Measurements from ENCODE around the gene CARD9. TPM values are rescaled to one million over a fixed set of nuclear protein-coding genes. Genes with fewer than 3 reads are reported as not detected.

The CARD9 gene
- total RNA-seq, 2 donors from 2014 or later = 0.52 to 1.9 TPM

DNA sequence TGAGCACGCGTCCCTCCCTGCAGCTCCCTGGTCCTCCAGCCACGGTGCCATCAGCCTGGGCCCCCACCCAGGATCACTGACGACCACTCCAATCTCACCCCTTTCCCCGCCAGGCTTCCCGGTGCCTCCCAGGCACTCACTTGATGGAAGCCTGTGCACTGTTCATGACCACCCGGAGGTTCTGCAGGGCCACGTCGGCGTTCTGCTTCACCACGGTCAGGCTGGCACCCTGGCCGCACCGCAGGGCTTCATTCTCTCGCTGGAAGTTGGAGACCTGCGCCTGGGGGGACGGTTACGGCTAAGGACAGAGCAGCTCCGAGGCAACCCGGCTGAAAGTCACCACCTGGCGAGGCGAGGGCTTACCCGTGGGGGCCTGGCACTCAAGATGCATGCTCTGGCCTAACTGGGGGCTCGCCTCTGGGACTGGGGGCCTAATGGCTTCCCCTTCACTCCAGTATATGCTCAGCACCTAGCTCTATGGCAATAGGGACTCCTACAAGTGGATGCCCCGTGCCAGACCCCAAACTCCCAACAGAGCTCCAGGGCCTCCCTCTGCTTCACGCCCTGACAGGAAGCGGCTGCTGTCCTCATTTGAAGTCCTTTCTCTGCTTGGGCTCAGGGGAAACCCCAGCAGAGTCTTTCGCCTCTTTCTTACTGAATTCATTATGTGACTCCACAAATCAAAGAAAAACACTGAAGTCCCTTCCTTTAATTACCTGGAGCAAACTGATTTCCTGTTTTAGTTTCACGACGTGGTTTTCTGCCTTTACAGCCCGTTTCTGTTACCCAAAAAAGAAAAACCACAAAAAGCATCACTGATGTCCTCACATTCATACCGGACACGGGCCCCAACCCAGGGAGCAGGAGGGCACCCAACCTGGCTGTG, 30.7 kb upstream of the CARD9 start:
- intact Hi-C loops (cut with DNase I, micrococcal nuclease) = no loop called here

DNA sequence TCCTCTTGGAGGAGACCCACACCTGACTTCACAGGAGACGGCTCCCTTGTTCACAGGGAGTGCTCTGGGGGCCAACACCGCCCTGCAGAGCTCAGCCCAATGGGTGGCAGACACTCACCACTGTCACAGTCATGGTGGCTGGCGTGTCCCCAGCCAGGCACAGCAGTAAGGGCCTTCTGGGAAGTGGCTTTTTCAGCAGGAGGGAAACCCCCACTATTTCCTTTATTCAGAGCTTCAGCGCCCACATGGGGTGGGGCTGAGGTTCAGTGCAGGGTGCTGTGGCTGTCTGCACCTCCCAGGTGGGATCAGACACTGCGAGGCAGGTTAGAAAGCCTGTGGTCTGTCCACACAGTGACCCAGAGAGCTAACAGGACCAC, 30.1 kb upstream of the CARD9 start:
- DNase-seq = no peak
- intact Hi-C loops (cut with DNase I, micrococcal nuclease) = no loop called here
- no peak for ATAC-seq

More for the DNA sequence above, 30.7 kb upstream of the CARD9 start:
- DNase-seq (no peak), ATAC-seq (no peak)

DNA sequence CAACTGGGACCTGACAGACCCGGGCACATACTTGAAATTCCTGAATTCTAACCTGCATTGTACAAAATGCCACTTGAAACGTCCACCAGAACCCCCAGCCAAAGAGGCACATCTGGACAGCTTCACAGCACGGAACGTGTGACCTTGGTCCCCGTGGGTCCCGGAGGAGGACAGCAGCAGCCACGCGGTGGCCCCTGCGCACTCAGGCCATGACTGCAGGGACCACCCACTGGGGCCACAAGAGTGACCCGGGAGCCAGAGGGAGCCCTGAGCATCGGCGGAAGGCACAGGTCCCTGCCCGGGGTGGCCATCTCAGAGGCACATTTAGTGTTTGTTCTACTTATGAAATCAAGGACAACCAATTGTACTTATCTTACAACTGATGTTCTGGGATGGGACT, 28.6 kb upstream of the CARD9 start:
- intact Hi-C loops (cut with DNase I, micrococcal nuclease) = no loop called here
- ATAC-seq = no peak
- DNase-seq = no peak

DNA sequence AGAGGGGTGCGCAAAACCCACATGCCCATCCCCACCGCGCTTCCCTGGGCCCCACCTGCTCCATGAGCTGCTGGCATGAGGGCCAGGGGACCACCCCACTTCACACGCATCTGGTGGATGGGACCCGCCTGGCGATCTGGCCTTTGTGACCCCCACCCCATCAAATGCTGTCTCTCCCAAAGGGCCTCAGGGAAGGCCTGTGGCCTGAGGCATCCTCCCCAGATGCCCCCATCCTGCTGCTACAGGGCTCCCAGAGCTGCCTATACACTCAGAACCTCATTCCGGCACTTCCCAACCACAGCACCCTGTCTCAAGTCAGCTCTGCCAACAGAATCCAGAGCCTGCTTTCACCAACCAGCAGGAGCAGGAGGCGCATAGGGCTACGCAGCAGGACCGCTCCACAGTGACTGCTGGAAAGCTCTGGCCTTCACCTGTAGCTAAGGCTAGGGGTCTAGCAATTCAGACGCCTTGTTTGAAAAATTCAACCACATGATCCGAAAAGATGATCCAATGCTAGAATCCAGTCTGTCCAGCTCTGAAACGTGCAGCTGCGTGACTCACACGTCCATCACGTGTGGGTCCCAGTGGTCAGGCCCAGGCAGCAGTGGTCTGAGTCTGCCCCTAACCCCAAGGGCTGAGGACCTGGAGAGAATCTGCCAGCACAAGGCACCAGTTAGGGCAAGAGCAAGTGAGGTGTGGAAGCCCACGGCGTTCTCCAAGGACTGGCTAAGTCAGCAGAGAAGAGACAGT, 27.9 kb upstream of the CARD9 start:
- intact Hi-C loops (cut with DNase I, micrococcal nuclease) = no loop called here
- DNase-seq = no peak
- no peak for ATAC-seq

DNA sequence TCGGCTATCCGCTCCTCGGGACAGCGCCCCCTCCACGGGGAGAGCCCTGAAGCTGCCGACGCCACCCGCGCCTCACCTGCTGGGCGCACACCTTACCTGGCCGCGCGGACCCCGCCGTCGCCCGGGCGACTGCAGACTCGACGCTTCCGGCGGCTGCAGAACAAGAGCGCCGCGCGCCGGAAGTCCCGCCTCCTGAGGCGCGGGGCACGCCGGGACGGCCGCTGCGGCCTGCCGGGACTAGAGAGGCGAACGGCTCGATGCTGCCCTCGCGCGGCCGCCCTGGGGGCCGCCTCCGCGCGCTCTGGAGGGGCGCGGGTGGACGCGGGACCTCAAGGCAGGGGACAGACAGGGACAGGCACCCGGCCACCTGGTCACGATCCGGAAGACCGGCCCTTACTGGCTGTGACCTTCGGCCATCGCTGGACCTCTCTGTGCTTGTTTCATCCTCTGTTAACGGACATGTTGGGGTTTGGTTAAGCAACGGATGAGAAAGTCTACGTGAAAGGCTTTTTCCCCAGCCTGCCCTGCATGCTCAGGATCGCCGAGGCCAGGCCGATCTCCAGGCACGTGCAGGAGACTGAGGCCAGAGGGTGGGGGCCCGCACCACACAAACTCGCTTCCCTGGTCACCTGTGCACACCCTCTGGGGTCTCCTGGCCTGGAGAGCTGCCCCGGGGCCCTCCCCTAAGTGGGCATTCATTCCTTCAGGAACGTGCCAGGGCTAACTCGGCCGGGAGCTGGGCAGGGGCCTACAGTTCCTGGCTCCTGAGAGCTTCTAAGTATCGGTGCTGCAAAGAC, 26.8 kb upstream of the CARD9 start, which contains the start of gene SNAPC4:
Gene SNAPC4 (minus strand): TSS at position 133 of the 797 bp plus-strand sequence. CDS start 1,742 bp downstream, outside the sequence.
- DNase-seq (peak; percentile 76 to 88), ATAC-seq (peak; percentile 89)
- intact Hi-C loops (cut with DNase I, micrococcal nuclease) = no loop called here

DNA sequence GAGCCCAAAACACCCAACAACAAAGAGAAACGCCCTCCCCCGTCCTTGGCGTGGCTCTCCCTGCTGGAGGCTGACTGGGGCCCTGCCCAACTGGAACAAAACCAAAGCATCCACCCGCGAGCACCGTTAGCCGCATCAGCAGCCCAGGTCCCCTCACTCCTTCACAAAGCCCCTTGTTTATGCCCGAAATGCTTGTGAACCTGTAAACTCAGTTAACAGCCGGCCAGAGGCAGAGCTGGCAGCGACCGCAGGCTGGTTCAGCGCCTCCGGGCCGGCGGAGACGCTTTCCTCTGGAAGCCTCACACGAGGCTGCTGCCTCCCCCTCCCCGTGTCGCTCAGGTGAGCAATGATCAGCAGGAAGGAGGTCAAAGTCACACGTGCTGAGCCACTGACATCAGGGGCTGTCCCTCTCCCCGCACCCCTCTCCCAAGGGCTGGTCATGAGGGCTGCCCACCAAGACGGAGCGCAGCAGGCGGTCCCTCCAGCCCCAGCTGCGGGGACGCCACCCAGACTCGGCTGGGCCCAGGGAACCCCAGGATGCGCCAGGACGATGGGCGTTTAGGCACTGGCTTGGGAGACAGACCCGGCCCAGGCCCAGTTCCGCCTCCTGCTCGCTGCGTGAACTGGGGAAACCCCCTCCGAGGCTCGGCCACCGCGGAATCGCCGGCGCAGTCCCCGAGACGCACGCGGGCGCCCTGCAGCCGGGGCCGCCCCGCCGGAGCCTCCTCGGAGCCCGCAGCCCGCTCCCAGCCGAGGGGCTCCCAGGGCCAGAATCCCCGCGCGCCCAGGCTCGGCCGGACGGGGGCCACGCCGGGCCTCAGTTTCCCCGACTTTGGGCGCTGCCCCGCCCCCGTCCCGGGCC, 25.9 kb upstream of the CARD9 start:
- DNase-seq (peak in 1 of 2 donors; percentile 28), ATAC-seq (peak; percentile 21)
- intact Hi-C loops (cut with DNase I, micrococcal nuclease) = no loop called here

DNA sequence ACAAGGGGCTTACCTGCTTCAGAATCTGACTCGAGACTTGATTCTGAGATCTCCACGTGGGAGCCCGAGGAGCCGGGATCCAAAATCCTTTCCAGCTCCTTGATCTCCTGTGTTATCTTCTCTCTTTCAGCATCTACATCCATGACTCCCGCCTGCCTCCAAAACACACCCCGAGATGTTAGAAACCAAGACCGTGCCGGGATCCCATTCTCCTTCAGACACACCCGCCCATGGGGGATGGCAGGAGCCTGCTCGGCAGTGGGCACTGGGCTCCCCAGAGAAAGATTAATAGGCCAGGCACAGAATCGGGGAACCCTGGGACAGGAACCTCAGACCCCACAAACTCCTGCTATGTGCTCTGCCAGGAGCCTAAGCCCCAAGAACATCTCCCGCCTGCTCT, 24.8 kb upstream of the CARD9 start:
- no peak for ATAC-seq
- no peak for DNase-seq
- intact Hi-C loops (cut with DNase I, micrococcal nuclease) = no loop called here

DNA sequence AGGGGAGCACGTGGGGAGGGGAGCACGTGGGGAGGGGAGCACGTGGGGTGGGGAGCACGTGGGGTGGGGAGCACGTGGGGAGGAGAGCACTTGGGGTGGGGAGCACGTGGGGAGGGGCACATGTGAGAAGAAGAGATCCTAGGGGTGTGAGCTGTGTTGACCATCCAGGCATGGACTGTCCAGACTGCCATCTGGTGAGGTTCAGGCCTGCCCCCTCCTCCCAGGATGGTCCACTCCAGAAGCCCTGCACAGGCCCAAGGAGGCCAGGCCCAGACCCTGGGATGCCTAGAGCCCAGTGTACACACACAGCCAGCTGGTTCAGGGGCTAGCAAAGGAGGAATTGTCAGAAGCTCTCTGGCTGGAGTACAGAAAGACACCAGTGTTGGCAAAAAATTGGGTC, 24.2 kb upstream of the CARD9 start:
- intact Hi-C loops (cut with DNase I, micrococcal nuclease) = no loop called here
- no peak for ATAC-seq
- DNase-seq = no peak

DNA sequence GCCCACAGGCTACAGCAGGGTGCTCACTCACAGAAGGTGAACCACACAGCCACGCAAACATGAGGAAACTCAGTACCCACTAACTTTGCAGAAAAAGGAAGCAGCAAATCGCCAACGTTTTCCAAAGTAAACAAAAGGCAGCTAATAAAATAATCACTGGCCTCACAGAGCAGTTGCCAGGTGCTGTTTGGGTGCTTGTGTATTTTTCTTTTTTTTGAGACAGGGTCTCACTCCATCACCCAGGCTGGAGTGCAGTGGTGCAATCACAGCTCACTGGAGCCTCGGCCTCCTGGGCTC, 22.7 kb upstream of the CARD9 start:
- ATAC-seq (peak; percentile 38), DNase-seq (no peak)
- intact Hi-C loops (cut with DNase I, micrococcal nuclease) = no loop called here

DNA sequence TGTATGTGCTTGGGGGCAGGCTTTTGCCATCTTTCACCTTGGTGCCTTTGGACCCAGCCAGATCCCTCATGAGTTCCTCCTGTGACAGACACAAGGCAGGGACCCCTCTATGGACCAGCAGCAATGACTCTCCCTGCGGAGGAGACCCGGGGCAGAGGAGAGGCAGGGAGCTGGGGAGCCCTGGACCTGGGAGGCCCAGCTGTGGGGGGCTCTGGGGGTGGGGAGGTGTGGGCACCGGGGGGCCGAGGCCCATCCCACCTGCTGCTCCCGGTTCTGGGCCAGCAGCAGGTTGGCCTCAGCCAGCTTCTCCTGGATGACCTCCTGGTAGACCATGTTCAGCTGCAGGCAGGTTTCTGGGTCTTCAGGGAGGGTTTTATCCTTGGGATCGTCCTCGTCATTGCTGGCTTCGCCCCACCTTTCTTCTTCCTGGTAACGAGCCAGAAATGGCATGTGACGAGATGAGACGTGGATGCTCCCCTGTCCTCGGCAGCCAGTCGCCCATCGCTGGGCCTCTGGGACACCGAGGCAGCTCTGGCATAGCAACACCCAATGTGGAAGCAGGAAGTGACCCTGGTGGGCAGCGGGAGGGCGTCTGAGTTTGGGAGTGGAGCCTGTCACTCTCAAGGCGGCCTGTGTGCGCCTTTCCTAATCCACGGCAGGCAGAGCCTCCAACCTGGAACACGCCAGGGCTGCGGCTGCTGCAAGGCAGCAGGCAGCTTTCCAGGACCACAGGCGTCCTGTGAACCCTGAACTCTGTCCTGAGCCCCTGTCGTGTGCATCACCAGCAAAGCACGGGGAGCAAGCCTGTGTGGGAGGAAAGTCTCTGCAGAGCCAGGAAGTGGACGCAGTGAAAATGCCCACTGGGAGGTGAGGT, 22.1 kb upstream of the CARD9 start:
- DNase-seq = peak in 1 of 2 donors; percentile 25
- ATAC-seq = no peak
- intact Hi-C loops (cut with DNase I, micrococcal nuclease) = no loop called here

DNA sequence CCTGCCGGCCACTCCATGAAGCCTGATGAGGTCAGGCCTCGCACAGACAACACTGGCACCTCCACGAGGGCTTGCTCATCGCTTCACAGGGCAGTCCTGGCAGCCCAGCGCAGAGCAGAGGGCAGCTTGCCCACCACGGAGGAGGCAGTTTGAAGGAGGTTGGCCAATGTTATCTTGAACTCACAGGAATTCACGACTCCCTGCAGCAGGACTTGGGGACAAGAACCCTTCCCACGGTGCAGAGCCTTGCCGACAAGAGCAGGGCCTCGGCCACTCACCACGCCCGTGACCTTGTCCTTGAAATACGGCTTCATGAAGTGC, 21.5 kb upstream of the CARD9 start:
- DNase-seq (no peak), ATAC-seq (no peak)
- intact Hi-C loops (cut with DNase I, micrococcal nuclease) = no loop called here

DNA sequence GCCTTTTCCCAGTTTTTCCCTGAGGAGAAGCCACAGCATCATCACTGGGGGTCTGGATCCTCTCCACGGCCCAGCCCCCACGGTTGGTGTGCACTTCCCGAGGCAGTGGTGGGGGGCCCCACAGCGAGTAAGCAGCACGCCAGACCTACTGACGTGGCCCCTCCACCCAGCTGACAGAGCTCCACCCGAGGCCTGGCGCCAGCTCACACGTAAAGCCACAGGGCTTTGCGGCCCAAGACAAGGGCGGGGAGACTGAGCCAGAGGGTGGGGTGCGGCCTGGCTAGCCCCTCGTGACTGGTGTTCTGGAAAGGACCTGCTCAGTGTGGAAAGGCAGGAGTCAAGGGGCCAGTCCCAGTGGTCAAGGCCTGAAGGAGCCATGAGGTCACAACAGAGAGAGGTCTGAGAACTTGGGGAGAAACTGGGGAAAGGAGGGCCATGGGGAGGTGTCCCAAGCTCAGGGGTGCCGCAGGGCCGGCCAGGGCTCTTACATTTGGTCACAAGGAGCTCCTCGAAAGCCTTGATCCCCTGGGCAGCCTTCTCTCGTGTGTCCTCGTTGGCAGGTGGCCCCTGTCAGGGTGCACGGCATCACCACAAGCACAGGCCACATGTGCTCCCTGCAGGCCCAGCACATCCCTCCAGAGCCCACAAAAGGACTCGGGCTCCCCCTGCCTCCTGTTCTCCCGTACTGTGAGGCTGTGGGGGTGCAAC, 21.0 kb upstream of the CARD9 start:
- intact Hi-C loops (cut with DNase I, micrococcal nuclease) = no loop called here
- ATAC-seq = no peak
- DNase-seq = no peak

DNA sequence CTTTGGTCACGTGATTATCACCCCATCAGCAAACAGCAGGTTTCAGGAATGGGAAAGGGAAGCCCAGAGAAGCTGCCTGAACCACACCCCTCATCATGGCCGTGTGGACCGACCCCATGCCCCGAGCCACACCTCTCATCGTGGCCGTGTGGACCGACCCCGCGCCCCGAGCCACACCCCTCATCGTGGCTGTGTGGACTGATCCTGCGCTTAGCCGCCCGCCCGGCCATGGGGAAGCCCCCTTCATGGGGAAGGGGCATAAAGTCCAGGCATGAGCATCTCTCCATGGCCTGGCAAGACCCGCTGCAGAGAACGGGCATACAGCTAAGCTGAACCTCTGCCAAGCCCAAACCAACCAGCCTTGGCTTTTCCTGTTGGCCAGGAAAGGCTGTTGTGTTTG, 20.1 kb upstream of the CARD9 start:
- intact Hi-C loops (cut with DNase I, micrococcal nuclease) = no loop called here
- DNase-seq (no peak), ATAC-seq (no peak)

DNA sequence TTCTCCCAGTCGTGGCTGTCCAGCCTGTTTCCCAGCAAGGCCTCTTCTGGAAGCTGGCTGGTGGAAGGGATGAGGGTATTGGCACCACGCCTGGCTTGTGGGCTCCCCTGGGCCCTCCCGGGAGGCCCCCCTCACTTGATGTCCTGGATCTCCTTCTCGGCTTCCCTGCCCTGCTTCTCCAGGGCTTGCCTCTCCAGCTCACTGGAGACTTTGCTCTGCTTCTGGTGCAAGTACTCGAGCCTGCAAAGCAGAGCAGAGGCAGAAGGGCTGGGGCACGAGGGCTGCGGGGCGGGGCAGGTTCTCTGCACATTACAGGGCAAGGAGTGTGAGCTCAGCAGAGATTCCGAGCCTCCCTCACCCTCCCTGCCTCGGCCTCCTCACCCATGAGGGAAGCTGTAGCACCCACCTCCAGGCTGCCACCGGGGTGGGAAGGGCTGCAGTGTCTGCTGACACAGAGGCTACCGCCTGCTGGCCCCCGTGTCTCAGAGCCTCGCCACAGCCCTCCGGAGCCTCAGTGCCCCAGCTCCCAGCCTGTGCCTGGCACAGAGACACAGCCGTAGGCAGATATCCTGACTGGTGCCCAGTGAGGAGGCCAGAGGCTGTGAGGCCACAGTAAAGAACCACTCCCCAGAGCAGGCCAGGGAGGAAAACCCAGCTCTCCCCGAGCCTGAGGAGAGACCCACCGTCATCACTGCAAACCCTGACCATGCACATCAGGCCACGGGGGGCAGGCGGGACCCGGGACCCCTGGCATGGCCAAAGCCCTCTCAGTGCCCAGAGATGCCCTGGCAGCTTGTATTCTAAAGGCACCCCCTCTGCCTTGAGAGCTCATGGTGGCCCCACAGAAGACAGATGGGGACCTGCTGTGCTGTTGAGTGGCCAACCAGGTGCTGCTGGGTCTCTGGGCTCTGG, 19.3 kb upstream of the CARD9 start:
- intact Hi-C loops (cut with DNase I, micrococcal nuclease) = no loop called here
- no peak for ATAC-seq
- DNase-seq = no peak

DNA sequence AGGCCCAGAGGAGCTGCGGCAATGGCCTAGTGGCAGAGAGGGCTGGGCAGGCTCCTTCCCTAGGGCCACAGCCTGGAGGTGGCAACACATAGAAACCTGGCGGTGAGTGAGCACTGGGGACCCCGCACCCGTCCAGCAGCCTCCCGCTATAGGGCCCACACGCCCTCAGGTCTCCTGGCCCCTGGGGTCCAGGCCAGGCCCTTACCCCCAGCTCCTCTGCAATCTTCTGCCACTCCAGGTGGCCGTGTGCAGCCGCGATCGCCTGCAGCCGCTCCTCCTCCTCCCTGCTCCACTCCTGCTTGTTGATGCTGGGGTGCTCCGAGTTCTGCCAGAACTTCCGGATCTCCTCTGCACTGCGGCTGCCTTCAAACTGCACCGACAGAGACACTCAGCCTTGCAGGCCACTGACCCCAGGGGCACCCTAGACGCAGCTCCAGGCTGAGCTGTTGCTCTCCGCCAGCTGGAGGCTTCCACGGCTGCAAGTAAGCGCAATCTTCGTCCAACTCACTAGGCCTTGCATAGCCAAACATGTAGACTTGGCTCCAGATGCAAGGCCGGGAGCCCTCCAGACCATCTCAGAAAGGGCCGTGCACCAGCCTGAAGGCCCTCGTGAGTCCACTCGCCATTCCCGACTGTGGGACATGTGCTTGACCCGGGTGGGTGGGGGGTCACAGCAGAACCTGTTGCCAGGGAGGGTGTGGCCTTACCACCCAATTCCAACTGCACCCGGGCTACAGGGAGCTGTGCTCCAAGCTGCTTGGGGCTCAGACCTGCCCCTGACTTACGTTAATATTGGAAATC, 18.5 kb upstream of the CARD9 start:
- no peak for ATAC-seq
- DNase-seq = no peak
- intact Hi-C loops (cut with DNase I, micrococcal nuclease) = no loop called here

DNA sequence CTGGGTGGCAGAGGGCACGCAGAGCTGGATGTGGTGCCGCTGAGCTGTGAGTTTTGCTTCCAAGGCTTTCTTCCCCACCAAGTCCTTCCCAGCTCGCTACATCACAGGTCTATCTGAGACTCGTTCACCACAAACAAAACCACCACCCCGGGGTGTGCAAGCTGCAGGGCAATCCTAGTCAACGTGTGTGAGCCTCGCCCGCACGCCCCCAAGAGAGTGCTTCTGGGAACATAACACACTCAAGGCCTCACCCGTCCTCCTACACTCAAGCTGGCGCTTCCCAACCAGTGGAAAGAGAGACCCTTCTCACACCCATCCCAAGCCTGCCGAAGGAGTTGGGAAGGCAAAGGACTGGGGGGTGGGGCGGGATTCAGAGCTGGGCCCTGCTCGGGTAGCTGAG, 15.9 kb upstream of the CARD9 start:
- intact Hi-C loops (cut with DNase I, micrococcal nuclease) = no loop called here
- DNase-seq (no peak), ATAC-seq (no peak)

All from left colon (tissue), 2 donors.